GM21515 (cell line): ENCODE data around the gene NME1.
"Not testable (repeated sequence)": the region's sequence is repeated elsewhere in the genome, so short reads cannot be mapped to it uniquely, and the experiment has no call there.

ENCODE experiments used
- ATAC-seq: cut with Tn5 transposase; IDR thresholded peaks from one replicate; pipeline ENCODE4 v1.9.1; 2021; ENCODE audit not compliant: unreplicated experiment

Gene NME1

GRCh38 chr17:51144266-51145022, 8.9 kb upstream of the NME1 start:
- no peak for ATAC-seq

DNA sequence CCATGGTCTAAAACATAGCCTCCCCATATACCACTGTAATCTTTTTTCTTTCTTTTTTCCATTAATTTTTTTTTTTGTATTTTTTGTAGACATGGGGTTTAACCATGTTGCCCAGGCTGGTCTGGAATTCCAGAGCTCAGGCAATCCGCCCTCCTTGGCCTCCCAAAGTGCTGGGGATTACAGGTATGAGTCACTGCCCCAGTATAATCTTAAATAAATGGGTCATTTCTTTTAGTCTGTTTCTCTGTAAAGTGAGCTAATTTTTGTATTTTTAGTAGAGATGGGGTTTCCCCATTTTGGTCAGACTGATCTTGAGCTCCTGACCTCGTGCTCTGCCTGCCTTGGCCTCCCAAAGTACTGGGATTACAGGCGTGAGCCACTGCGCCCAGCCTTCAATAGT, 5.7 kb upstream of the NME1 start:
- no peak for ATAC-seq

GRCh38 chr17:51149163-51149562, 4.2 kb upstream of the NME1 start:
- ATAC-seq, result no peak

GRCh38 chr17:51150932-51151331, 2.4 kb upstream of the NME1 start:
- no peak for ATAC-seq

- no peak for ATAC-seq
These were observed 571 bp upstream of the NME1 start for GRCh38 chr17:51152766-51153209.

GRCh38 chr17:51154176-51154575, 817 bp downstream of the NME1 start:
- ATAC-seq, result no peak

DNA sequence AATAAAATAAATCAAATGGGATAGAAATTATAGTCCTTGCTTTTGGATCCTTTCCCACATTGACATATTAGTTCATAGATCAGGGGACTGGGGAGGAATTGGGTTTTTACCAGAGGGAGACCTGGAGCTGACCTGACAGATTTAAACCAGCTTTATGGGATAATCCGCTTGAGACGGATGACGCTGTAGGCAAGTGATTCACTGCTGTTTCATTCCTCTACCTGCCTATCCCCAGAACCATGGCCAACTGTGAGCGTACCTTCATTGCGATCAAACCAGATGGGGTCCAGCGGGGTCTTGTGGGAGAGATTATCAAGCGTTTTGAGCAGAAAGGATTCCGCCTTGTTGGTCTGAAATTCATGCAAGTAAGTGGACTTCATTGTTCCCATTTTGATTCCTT, 2.1 kb downstream of the NME1 start:
- ATAC-seq, result no peak

GRCh38 chr17:51159604-51160003, 6.2 kb downstream of the NME1 start:
- ATAC-seq, result no peak

GRCh38 chr17:51161541-51161940, 8.2 kb downstream of the NME1 start:
- ATAC-seq, result no peak

DNA sequence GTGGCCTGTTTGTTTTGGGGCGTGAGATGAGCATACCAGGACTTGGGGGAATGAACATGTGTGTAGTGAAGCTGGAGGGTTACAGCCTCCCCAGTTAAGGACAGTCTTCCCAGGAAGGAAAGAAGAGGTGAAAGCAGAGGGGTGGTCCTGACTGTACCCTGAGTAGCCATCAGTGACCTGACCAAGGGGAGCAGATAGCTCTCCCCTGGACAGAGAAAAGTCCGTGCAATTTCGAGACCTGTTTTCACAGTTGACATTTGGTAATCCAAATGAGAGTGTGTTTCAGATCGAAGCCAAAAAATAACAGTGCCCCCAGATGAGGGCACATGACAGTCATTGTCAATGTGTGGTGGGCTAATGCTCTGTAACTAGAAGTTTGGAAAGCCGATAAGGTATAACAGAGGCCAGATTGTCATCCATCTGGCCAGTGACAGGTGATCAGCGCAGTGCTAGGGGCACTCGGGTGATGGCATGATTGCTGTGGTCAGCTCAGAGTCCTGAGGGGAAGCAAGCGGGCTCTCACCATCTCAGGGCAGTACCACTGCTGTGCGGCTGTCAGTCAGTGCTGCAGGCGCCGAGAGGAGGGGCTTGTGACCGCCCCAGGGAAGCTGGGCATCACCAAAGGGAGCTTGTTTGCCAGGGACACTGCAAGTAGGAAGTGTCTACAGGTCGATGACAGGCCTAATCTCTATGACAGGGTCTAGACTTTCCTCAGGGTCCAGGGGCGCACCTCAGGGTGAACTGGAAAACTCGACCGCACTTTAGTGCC, 11.7 kb downstream of the NME1 start:
- no peak for ATAC-seq

GRCh38 chr17:51165680-51166197, 12.4 kb downstream of the NME1 start:
- peak; percentile 24 for ATAC-seq

DNA sequence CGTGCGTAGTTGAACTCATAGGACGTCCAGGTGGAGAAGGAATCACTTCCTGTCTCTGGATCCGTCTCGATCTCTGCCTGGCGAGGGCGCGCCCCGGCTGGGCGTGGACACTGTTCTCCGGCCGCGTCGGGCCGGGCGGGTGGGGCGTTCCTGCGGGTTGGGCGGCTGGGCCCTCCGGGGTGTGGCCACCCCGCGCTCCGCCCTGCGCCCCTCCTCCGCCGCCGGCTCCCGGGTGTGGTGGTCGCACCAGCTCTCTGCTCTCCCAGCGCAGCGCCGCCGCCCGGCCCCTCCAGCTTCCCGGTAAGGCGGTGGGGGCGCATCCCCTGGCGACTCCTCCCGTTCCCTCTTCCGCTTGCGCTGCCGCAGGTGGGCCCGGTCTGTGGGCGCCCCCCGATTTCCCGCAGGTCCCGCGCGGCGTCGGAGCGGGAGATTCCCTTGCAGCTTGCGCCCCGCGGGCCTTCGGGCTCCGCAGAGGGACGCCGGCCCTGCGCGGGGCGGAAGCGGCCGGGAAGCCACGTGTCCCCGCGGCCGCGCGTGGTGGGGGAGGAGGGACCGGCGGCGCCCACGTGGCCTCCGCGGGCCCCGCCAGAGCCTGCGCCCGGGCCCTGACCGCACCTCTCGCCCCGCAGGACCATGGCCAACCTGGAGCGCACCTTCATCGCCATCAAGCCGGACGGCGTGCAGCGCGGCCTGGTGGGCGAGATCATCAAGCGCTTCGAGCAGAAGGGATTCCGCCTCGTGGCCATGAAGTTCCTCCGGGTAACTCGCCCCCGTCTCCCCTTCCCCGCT, 13.0 kb downstream of the NME1 start, which contains the start of gene NME2:
Gene NME2, plus strand, starts transcription at position 214 of the 789 bp plus-strand sequence. Its CDS starts 420 bp downstream, at position 634.
- peak; percentile 75 for ATAC-seq

- ATAC-seq, result peak; percentile 48
These were observed 13.9 kb downstream of the NME1 start for GRCh38 chr17:51166987-51167931.

DNA sequence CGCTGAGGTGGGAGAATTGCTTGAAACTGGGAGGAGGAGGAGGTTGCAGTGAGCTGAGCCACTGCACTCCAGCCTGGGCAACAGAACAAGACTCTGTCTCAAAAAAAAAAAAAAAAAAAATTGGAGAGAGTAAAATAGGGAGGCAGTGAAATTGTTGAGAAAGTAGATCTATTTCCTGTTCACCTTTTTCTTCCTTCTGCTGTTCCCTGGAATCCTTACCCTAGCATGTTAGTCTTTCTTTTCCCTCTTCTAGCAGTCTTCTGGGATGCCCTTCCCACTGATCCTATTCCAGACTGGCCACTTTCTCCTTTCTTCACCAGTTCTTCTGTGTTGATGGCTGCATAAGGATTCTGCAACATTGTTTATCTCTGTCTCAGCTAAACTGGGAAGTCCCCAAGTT, 16.0 kb downstream of the NME1 start:
- ATAC-seq, result no peak

GRCh38 chr17:51170736-51171135, 17.4 kb downstream of the NME1 start:
- no peak for ATAC-seq

DNA sequence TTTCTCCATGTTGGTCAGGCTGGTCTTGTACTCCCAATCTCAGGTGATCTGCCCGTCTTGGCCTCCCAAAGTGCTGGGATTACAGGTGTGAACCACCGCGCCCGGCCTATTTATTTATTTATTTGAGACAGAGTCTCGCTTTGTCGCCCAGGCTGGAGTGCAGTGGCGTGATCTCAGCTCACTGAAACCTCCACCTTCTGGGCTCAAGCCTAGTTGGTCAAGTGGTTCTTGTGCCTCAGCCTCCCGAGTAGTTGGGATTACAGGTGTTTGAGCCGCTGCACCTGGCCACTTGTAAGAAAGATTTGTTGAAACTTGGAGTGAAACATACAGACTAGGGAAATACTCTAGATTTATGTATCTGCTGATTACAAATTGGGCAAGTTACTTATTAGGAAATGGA, 18.7 kb downstream of the NME1 start:
- ATAC-seq, result not testable (repeated sequence)

DNA sequence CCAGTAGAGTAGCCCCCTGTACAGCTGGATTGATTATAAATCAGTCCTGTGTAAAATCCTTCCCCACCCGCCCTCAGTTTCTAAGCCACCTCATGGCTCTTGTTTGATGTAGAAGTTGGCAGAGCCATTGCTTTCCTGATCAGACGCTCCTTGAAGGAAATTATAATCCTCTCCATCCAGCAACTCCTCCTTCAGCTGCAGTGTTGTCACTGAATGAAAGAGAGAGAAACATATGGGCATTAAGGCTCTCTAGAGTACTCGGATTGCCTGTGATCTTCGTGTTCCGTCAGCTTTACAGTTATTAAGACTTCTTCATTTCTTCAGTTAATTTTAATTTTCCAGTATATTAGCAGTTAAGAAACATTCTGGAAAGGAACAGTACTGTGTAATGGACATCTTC, 27.1 kb downstream of the NME1 start:
- no peak for ATAC-seq

- ATAC-seq, result no peak
These were observed 30.8 kb downstream of the NME1 start for GRCh38 chr17:51184124-51184523.

GRCh38 chr17:51185763-51186332, 32.5 kb downstream of the NME1 start:
- ATAC-seq, result no peak
